Raji (cell line): ENCODE results near the gene BRD1.

Source experiments
- POLR2A ChIP-seq: IDR thresholded peaks from 2 replicates; pipeline ENCODE4 v1.6.1; 2011; ENCODE audit warnings: low read depth, low read length, control low read depth; ENCODE audit not compliant: insufficient read depth

Gene BRD1

DNA sequence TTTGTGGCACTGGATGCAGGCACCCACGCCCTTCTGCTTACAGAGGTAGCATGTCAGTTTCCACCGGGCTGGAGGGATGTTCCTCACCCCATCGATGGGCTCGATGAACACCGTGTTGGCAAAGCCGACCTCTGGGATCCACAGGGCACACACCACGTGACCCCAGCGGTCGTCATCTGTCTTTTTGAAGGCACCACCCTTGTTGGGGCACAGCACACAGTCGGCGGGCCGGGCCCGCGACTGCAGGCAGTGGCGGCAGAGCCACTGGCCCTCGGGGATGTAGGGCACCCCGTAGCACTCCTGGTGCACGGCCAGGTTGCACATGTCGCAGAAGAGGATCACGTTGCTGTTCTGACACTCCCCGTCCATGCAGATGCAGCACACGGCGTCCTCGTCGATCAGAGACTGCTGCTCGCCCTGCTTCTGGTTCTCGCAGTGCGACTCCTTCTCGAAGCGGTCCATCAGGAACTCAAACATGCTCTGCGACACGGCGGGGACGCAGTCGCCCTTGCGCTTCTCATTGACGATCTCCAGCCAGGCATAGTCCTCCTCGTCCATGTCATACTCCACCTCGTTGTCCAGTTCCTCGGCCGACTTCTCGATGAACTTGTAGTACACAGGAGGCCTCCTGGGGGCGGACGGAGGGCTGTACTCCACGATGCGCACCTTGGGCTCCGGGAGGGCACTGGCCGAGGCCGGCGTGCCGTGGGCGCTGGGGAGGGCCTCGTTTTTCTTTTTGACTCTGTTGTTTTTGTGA, 4.2 kb downstream of the BRD1 start:
- TF ChIP-seq POLR2A = no peak

DNA sequence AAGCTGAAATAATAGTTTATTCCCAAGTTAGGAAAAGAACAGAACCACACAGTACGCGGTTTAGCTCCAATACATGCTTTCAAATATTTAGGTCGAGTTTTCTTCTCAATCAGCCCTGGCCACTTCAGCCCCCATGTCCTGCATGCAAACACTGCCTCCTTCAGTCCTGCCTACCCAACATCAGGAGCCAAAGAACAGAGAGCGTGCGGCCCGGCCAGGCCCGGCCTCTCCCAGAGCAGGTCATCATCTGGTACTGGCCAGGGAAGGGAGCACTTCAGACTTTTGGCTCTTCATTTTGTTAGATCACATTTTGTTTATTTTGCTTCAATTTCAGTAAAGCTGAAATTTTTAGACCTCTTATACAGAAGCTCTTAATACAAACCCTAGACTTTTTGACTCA, 6.7 kb downstream of the BRD1 start:
- TF ChIP-seq POLR2A = no peak

DNA sequence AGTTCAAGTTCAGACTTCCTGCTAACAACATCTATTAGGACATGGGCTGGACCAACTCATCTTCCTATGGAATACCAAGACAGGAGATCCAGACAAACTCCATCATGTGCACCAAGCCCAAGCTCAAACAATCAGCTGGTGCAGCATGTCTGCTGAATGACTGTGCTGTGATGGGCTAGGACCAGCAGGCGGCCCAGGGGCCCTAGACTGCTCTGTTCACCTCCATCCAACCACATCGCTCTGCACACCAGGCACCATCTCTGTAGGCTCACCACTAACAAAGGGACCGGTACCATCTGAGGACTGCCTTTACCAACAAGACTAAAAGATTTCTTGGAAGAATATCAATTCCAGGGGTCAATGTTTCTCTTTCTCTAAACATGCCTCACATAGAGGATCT, 10.3 kb downstream of the BRD1 start:
- TF ChIP-seq POLR2A = no peak

DNA sequence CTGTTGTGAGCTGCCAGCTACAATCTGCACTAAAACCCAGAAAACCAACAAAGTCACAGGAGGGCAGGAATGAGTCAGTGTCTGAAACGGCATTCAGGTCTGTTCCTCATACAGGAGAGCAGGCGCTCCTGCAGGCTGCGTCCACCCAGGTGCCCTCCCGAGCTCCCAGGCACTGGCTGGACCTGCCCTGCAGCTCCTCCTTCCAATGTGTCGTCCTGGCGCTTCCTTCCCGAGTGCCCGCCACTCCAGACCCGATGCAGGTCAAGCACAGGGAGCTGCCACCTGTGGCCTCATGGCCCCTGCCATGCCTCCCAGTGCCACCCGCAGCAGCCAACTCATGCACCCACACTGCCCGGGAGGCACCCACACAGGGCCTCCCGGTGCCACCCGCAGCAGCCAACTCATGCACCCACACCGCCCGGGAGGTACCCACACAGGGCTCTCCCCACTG, 12.0 kb downstream of the BRD1 start:
- TF ChIP-seq POLR2A = no peak

DNA sequence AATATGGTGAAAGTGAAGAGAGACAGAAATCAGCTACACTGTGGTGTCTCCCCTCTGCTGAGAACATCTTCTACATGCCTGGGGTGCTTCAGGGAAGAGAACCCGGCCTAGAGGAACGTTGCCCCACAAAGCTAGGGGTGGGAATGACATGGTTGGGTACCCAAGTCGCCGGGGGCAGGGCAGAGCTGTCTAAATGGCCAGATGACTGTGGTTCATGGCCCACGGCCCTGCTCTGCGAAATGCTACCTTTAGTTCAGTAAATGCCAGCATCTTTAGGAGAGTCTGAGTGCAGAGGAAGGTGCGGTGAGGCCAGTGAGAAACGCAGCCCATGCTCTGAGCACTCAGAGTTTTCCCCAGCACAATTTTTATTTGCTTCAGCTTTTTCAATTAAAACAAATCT, 12.8 kb downstream of the BRD1 start:
- no peak for TF ChIP-seq POLR2A

DNA sequence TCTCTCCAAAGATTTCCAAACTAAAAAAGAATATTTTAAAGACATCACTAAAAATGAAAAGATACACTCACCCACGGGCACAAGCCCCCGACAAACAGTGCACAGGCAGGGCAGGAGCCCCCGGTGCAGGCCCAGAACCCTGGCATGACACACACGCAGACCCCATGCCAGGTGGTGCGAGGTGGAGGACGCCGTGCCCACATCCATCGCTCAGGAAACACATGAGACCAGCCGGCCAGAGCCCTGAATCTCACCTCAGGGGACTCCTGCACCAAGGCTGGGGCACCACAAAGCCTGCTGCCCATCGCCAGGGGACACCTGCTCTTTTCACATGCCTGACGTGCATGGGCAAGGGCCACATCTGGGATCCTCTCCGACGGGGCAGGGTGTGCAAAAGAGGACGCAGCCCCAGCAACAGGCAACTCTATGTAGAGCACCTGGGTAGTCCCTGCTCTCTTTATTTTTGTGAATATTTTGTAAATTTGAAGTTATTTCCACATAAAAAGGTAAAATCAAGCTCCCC, 13.4 kb downstream of the BRD1 start:
- TF ChIP-seq POLR2A = no peak

DNA sequence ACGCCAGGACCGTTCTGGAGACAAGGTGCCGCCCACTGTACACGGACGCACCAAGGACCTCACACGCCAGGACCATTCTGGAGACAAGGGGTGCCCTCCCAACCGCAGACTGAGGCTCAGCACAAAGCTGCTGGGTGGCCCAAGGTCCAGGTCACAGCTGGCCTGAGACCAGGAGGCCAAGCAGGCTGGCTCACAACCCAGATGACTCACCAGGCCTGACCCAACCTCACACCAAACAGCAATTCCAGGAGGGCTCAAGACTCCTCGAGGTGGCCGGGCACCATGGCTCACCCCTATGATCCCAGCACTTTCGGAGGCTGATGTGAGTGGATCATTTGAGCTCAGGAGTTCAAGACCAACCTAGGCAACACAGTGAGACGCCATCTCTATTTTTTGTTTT, 14.8 kb downstream of the BRD1 start:
- no peak for TF ChIP-seq POLR2A

DNA sequence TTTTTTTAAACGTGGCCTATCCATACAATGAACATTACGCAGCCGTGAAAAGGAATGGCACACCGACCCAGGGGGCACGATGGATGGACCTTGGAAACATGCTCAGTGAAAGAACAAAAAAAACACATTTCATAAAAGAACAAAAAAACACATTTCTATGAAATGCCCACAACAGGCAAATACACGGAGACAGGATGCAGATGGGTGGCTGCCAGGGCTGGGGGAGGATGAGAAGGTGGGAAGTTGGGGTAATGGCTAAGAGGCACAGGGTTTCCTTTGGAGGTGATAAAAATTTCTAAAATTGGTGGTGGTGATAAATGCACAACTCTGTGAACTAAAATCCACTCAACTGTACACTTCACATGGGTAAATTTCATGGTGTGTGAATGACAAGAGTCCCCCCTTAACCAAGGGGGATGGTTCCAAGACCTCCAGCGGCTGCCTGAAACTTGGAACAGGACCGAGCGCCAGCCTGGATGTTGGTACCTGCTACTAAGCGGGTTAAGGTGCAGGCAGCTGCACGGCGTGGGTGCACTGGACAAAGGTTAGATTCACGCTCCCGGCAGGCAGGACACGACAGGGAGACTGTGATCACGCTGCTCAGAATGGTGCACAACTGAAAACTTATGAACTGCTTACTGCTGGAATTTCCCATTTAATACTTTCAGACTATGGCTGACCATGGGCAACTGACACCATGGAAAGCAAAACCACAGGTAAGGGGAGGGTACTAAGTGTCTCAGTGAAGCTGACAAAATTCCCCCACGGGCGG, 16.5 kb downstream of the BRD1 start:
- TF ChIP-seq POLR2A = no peak

DNA sequence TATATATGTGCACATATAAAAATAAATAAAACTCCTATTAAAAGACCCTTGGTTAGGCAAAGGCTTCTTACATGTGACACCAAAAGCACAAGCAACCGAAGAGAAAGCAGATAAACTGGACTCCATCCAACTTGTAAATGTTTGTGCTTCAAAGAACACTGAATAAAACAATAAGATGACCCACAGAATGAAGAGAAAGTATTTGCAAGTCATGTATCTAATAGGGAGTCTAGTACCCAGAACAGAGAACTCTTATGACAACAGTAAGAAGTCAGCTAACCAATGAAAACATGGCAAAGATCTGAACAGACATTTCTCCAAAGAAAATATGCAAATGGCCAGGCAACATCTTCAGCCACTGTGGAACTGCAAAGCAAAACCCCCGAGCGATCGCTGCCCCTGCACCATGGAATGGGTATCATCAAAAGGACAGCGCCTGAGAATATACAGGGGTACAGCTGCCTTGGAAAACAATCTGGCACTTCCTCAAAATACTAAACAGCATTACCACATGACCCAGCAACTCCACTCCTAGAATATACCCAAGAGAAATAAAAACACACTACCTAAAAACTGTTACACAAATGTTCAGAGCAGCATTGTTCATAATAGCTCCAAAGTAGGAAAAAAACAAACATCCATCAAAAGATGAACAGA, 17.2 kb downstream of the BRD1 start:
- TF ChIP-seq POLR2A = no peak

DNA sequence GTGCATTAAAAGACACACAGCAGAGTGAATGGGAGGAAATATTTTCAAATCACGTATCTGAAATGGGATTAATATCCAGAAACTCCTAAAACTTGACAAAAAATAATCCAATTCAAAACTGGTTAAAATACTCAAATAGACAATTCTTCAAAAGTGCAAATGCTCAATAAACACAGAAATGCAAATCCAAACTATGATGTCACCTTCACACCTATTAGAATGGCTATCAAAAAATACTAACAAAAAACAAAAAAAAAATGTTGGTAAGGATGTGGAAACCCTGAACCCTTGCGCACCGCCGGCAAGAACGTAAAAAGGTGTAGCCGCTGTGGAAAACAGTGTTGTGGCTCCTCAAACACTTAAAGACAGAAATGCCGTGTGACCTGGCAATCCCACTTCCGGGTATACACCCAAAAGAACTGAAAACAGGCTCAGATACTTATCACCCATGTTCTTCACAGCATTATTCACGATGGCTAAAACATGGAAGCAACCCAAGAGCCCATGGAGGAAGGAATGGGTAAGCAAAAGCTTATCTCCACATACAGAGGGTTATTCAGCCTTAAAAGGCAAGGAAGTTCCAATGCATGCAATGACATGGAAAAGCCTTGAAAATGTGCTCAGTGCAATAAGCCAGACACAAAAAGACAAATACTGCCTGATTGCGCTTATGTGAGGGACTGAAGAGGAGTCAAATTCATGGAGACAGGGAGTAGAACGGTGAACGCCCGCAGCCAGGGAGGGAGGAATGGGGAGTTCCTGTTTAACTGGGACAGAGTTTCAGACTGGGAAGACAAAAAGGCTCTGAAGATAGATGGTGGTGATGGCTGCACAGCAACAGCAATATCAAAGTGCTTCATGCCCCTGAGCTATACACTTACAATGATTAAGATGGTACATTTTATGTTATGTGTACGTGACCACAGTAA, 19.6 kb downstream of the BRD1 start:
- TF ChIP-seq POLR2A = no peak

DNA sequence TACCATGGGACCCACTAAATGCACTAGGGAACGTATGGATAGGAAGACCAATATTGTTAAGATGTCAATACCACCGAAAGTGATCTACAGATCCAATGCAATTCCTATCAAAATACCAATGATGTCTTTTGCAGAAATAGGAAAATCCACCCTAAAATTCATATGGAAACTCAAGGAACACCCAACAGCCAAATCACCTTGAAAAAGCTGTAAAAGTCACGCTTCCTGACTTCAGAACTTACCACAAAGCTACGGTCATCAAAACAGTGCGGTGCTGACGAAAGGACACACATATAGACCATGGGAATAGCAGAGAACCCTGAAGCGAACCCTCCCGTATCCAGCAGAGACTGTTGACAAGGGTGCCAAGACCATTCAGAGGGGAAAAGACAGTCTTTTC, 20.5 kb downstream of the BRD1 start:
- TF ChIP-seq POLR2A = no peak

DNA sequence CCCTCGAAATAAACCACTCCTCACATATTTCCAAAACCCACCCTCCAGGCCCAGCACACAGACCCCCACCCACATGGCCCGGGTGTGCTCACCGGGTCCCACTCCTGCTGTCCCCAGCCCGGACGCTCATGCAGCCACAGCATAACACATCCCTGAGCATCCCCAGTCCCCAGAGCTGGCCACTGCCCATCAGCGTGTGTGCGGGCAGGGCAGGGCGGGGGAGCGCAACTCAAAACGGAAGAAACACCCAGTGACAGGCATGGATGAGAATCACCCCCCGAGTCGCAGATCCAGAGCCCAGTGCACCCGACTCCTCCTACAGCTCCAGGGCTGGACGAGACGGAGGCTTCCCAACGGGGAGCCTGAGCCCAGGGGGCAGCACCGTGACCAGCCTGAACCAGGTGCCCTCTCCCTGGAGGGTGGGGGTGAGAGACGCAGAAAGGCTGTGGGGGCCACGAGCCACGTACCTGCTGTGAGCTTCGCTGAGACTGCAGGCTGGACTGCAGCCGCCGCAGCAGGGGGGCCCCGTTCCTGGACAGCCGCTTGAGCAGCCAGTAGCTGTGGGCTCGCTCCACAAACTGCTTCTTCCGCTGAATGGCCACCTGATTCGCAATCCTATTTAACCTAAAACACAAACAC, 23.8 kb downstream of the BRD1 start:
- TF ChIP-seq POLR2A = no peak

DNA sequence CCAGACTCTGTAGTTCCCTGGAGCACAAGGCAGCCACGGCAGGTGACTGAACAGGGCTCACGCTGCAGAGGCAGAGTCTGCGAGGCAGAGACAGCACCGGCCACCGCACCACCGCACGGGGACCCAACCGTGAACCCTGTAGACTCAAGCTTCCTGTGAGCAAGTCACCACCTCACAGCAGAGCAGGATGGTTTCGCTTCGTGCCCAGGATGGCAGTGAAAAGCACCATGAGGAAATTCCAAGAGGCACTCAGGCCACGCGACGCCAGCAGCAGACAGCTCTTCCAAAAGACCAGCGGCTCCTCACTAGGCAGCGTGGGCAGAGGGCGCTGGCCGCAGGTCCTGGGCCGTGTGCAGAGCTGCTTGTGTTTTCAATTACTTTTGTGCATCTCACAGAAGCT, 24.5 kb downstream of the BRD1 start:
- TF ChIP-seq POLR2A = no peak

DNA sequence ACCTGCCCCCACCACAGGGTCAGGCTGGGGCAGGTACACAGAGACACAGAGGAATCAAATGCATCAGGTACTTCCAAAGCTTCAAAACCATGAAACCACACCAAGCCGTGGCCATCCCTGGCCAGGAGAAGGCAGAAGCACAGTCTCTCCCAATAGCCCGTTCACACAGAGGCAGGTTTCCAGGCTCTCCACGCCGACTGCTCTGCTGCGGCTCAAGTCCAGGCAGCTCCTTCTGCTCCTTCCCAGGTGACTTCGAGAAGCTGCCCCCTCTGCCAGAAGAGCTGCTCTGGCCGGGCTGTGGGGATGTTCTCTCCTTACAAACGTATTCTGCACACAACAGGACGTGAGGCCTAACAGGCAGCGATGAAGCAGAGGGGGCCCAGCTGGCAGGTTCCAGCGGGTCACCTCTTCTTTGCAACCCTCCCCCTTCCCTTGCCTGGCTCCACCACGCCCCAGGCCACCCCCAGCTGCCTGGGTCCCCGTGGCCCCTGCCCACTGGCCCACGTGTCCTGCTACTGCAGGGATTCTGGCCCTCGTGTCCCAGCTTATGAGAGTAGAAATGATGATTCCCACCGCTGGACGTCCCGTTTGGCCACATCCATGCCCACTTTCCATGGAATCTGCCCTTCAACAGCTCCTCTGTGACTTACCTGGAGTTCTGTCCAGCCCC, 26.1 kb downstream of the BRD1 start:
- TF ChIP-seq POLR2A = no peak
